SK-N-SH (cell line): Measurements from ENCODE around the gene CD22. TPM values are rescaled to one million over a fixed set of nuclear protein-coding genes. Genes with fewer than 3 reads are reported as not detected.

Source experiments
- CTCF ChIA-PET: fragments of 300-600, 350-600 bp; formaldehyde crosslinking; extraction: SDS; loops from one replicate; lab custom pipeline; 2021; lab: Yijun Ruan, JAX
- POLR2A ChIA-PET: fragments of 350-600 bp; sonication (Branson Sonifier 250); formaldehyde crosslinking; extraction: SDS; loops from one replicate; lab custom pipeline; 2020; ENCODE audit warnings: antibody characterized with exemption, inconsistent platforms; lab: Yijun Ruan, JAX
- DNase-seq: peaks from one replicate; pipeline ENCODE4 v3.0.0; 2012
- H2AFZ ChIP-seq: fragments of 200-600 bp; sonication (generic); 2 replicates; pipeline ENCODE4 v1.8.1; 2016; ENCODE audit warnings: antibody characterized with exemption, mild to moderate bottlenecking, low read depth
- H3F3A ChIP-seq: fragments of 200-600 bp; sonication (generic); replicated peaks from 2 replicates; pipeline ENCODE3; 2016; ENCODE audit warnings: antibody characterized with exemption, mild to moderate bottlenecking; ENCODE audit not compliant: insufficient read depth
- H3K27ac ChIP-seq, 2 experiments: fragments of 200-500 bp in 1 of 2; fragments of 200-600 bp in 1 of 2; sonication (Bioruptor generic) in 1 of 2; sonication (generic), shearing (Covaris generic) in 1 of 2; 2 replicates each; pipeline versions ENCODE4 v1.5.1 to v1.6.1; 2014 to 2016; ENCODE audit warnings: low read depth in 2 of 2, inconsistent platforms in 1 of 2, low read length in 1 of 2, mild to moderate bottlenecking in 1 of 2, mixed read lengths in 1 of 2
- H3K27me3 ChIP-seq: fragments of 200-600 bp; sonication (generic), shearing (Covaris generic); 2 replicates; pipeline ENCODE4 v1.6.1; 2016; ENCODE audit warnings: mixed run types; ENCODE audit not compliant: insufficient read depth
- H3K36me3 ChIP-seq, 2 experiments: fragments of 200-500 bp in 1 of 2; fragments of 200-600 bp in 1 of 2; sonication (Bioruptor generic) in 1 of 2; sonication (generic) in 1 of 2; replicated peaks in 1 of 2; 2 replicates each; pipeline versions ENCODE3 to v1.5.1; 2014 to 2016; ENCODE audit warnings: low read length in 1 of 2, mild to moderate bottlenecking in 1 of 2; ENCODE audit not compliant: insufficient read depth in 2 of 2, control insufficient read depth in 1 of 2
- H3K4me1 ChIP-seq, 2 experiments: fragments of 200-500 bp in 1 of 2; fragments of 200-600 bp in 1 of 2; sonication (Bioruptor generic) in 1 of 2; sonication (generic), shearing (Covaris generic) in 1 of 2; 2 replicates each; pipeline versions ENCODE4 v1.5.1 to v1.6.1; 2014 to 2016; ENCODE audit warnings: low read depth in 1 of 2, low read length in 1 of 2, mixed run types in 1 of 2; ENCODE audit not compliant: insufficient read depth in 2 of 2, control insufficient read depth in 1 of 2
- H3K4me2 ChIP-seq: fragments of 200-600 bp; sonication (generic), shearing (Covaris generic); 2 replicates; pipeline ENCODE4 v1.6.1; 2017; ENCODE audit warnings: mixed run types
- H3K4me3 ChIP-seq, 2 experiments: fragments of 200-500 bp in 1 of 2; fragments of 200-600 bp in 1 of 2; sonication (Bioruptor generic) in 1 of 2; sonication (generic), shearing (Covaris generic) in 1 of 2; 2 replicates each; pipeline versions ENCODE4 v1.5.1 to v1.8.1; 2014 to 2016; ENCODE audit warnings: low read depth in 2 of 2, inconsistent platforms in 1 of 2, low read length in 1 of 2, mild to moderate bottlenecking in 1 of 2, mixed read lengths in 1 of 2, moderate library complexity in 1 of 2
- H3K79me2 ChIP-seq: fragments of 200-600 bp; sonication (generic); 2 replicates; pipeline ENCODE4 v1.8.1; 2017; ENCODE audit warnings: mild to moderate bottlenecking; ENCODE audit not compliant: insufficient read depth
- H3K9ac ChIP-seq: fragments of 200-600 bp; sonication (generic); 2 replicates; pipeline ENCODE4 v1.6.1; 2017; ENCODE audit warnings: mixed run types
- H3K9me2 ChIP-seq: fragments of 200-600 bp; sonication (generic); 2 replicates; pipeline ENCODE4 v1.6.1; 2017; ENCODE audit warnings: mixed run types
- H3K9me3 ChIP-seq: fragments of 200-600 bp; sonication (generic); 2 replicates; pipeline ENCODE4 v1.6.1; 2017; ENCODE audit warnings: mixed run types, mild to moderate bottlenecking, moderate library complexity
- H4K20me1 ChIP-seq: fragments of 200-600 bp; sonication (generic); 2 replicates; pipeline ENCODE4 v1.6.1; 2017; ENCODE audit warnings: mild to moderate bottlenecking, mixed run types; ENCODE audit not compliant: insufficient read depth
- CHD2 ChIP-seq: fragments of 150-350 bp; IDR thresholded peaks from 2 replicates; pipeline ENCODE4 v1.6.1; 2018; ENCODE audit warnings: low read length; ENCODE audit not compliant: partially characterized antibody
- ELF1 ChIP-seq: IDR thresholded peaks from 2 replicates; pipeline ENCODE4 v1.4.0; 2012
- FOXJ3 ChIP-seq: sonication (generic); formaldehyde crosslinking; IDR thresholded peaks from 2 replicates; pipeline ENCODE4 v1.5.1; 2020; ENCODE audit warnings: mild to moderate bottlenecking, missing genetic modification reagents
- GABPA ChIP-seq: IDR thresholded peaks from 2 replicates; pipeline ENCODE4 v1.4.0; 2012; ENCODE audit warnings: low read depth, mild to moderate bottlenecking
- GATA2 ChIP-seq: sonication (generic); formaldehyde crosslinking; IDR thresholded peaks from 2 replicates; pipeline ENCODE4 v1.5.0; 2020; ENCODE audit warnings: mild to moderate bottlenecking, missing genetic modification reagents
- JUND ChIP-seq: IDR thresholded peaks from 2 replicates; pipeline ENCODE4 v1.4.0; 2012
- NFIC ChIP-seq: IDR thresholded peaks from 2 replicates; pipeline ENCODE4 v1.4.0; 2012; ENCODE audit warnings: borderline replicate concordance
- POLR2AphosphoS5 ChIP-seq: IDR thresholded peaks from 2 replicates; pipeline ENCODE4 v1.6.1; 2012; ENCODE audit warnings: low read depth, low read length
- RAD21 ChIP-seq: IDR thresholded peaks from 2 replicates; pipeline ENCODE4 v1.6.1; 2012; ENCODE audit warnings: mild to moderate bottlenecking, low read length
- RCOR1 ChIP-seq: fragments of 150-350 bp; IDR thresholded peaks from 2 replicates; pipeline ENCODE4 v1.6.1; 2017; ENCODE audit warnings: antibody characterized with exemption, low read length
- RFX5 ChIP-seq: IDR thresholded peaks from 2 replicates; pipeline ENCODE4 v1.6.1; 2012; ENCODE audit warnings: mild to moderate bottlenecking, improper control_type of control experiment, low read length
- RXRA ChIP-seq: IDR thresholded peaks from 2 replicates; pipeline ENCODE4 v1.4.0; 2012; ENCODE audit warnings: low read depth, mild to moderate bottlenecking, borderline replicate concordance
- SIN3A ChIP-seq: IDR thresholded peaks from 2 replicates; pipeline ENCODE4 v1.6.1; 2012; ENCODE audit warnings: low read depth, mild to moderate bottlenecking, low read length, moderate library complexity, borderline replicate concordance
- SMC3 ChIP-seq: IDR thresholded peaks from 2 replicates; pipeline ENCODE4 v1.6.1; 2012; ENCODE audit warnings: low read depth, low read length, improper control_type of control experiment
- YY1 ChIP-seq: IDR thresholded peaks from 2 replicates; pipeline ENCODE4 v1.4.0; 2012; ENCODE audit warnings: low read depth, mild to moderate bottlenecking
- WGBS: methylation state at CpG from one replicate; pipeline ENCODE4 v1.1.6; 2017; ENCODE audit warnings: low lambda C conversion rate; 5-methylcytosine and 5-hydroxymethylcytosine counted together
- polyA plus RNA-seq, 3 experiments: library from polyadenylated mRNA; depleted of rRNA; stranded (reverse); fragments of >200 nt; gene quantifications; 2 replicates each; pipeline ENCODE4 v1.2.3, GENCODE V29; 2012
- TF ChIP-seq, protein P1 (sequence below): IDR thresholded peaks from 2 replicates; pipeline ENCODE4 v1.4.0; 2012; ENCODE audit warnings: low read depth, borderline replicate concordance
- TF ChIP-seq, protein P2 (sequence below): fragments of 150-350 bp; IDR thresholded peaks from 2 replicates; pipeline ENCODE4 v1.6.1; 2017; ENCODE audit warnings: antibody characterized with exemption, low read length, low read depth, borderline replicate concordance

CD22 gene
- polyA plus RNA-seq, 1 of the 3 experiments (the other 2 are of a cell fraction), result 0.18 TPM

DNA sequence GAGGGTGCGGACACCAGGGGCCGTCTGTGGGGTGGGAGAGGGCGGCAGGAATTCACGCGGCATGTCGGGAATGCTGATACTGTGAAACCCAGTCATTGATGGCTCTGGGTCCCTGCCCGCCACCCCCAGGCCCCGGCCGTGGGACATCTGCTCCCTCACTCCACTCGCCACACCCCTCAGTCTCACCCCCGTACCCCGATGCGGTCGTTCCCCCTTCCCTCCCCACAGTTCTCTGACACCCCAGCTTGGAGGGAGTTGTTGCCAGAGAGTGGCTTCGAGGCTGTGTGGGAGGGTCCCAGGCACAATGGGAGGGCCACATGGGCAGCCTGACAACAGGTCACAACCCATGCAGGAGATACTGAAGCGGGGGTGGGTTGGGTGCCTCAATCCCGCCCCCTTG lies 35.2 kb upstream of the CD22 start:
- 12% methylated on average over 11 of the region's 17 CpGs for WGBS
- TF ChIP-seq POLR2AphosphoS5 (no peak), FOXJ3 (no peak), RXRA (no peak), ELF1 (no peak), RFX5 (no peak), NFIC (no peak), JUND (no peak), YY1 (no peak), CHD2 (no peak)
- TF ChIP-seq, protein P1, sequence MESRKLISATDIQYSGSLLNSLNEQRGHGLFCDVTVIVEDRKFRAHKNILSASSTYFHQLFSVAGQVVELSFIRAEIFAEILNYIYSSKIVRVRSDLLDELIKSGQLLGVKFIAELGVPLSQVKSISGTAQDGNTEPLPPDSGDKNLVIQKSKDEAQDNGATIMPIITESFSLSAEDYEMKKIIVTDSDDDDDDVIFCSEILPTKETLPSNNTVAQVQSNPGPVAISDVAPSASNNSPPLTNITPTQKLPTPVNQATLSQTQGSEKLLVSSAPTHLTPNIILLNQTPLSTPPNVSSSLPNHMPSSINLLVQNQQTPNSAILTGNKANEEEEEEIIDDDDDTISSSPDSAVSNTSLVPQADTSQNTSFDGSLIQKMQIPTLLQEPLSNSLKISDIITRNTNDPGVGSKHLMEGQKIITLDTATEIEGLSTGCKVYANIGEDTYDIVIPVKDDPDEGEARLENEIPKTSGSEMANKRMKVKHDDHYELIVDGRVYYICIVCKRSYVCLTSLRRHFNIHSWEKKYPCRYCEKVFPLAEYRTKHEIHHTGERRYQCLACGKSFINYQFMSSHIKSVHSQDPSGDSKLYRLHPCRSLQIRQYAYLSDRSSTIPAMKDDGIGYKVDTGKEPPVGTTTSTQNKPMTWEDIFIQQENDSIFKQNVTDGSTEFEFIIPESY, result no peak
- TF ChIP-seq, protein P2, sequence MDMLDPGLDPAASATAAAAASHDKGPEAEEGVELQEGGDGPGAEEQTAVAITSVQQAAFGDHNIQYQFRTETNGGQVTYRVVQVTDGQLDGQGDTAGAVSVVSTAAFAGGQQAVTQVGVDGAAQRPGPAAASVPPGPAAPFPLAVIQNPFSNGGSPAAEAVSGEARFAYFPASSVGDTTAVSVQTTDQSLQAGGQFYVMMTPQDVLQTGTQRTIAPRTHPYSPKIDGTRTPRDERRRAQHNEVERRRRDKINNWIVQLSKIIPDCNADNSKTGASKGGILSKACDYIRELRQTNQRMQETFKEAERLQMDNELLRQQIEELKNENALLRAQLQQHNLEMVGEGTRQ, result no peak
- TF ChIP-seq, all 33 proteins: peak for 0
- H3K4me3 ChIP-seq, result no peak overlapping the region
- no peak overlapping the region for H2AFZ ChIP-seq
- no peaks in the 10 kb centered on the region for H3K36me3 ChIP-seq
- no peaks in the 10 kb centered on the region for H3K9me3 ChIP-seq
- H3K9ac ChIP-seq, result no peak overlapping the region
- H3K4me2 ChIP-seq, result no peak overlapping the region
- peaks cover 75% of the 10 kb centered on the region for H3K27me3 ChIP-seq
- no peaks in the 10 kb centered on the region for H3F3A ChIP-seq
- ChIA-PET CTCF (interaction anchor here (0.9 kb wide), 1 partner anchor 59 kb away, joined by 3 read pairs; no protein-coding TSS in a partner anchor), POLR2A (no interaction called here)
- no peaks in the 10 kb centered on the region for H3K4me1 ChIP-seq
- no peaks in the 10 kb centered on the region for H3K79me2 ChIP-seq
- no peaks in the 10 kb centered on the region for H3K9me2 ChIP-seq
- H4K20me1 ChIP-seq, result no peaks in the 10 kb centered on the region
- H3K27ac ChIP-seq, result no peak overlapping the region
- DNase-seq, result no peak

DNA sequence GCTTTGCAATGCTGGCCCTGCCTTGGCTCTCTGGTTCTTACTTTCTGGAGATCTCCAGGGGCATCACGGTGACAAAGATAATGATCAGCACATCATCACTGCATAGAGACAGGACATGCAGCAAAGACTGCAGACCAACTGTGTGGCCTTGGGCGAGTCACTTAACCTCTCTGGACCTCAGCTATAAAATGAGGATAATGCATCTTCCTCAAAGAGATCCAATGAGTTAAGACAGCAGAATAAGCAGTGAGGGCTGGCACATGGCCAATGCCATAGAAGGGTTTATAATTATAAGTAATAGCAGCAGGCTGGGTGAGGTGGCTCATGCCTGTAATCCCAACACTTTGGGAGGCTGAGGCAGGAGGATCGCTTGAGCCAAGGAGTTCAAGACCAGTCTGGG lies 34.7 kb upstream of the CD22 start:
- no peaks in the 10 kb centered on the region for H3K36me3 ChIP-seq
- no peaks in the 10 kb centered on the region for H3K79me2 ChIP-seq
- TF ChIP-seq POLR2AphosphoS5 (no peak), SIN3A (no peak), GATA2 (CRISPR knock-in tag) (no peak), SMC3 (no peak), RCOR1 (no peak), RAD21 (no peak), GABPA (no peak)
- H3K9me2 ChIP-seq, result no peaks in the 10 kb centered on the region
- H3K4me3 ChIP-seq, result no peak overlapping the region
- no peak overlapping the region for H3K4me2 ChIP-seq
- H3K4me1 ChIP-seq, result no peaks in the 10 kb centered on the region
- DNase-seq, result no peak
- H2AFZ ChIP-seq, result no peak overlapping the region
- H3K9ac ChIP-seq, result no peak overlapping the region
- H4K20me1 ChIP-seq, result no peaks in the 10 kb centered on the region
- H3K27me3 ChIP-seq, result peaks cover 70% of the 10 kb centered on the region
- 16% methylated on average over 3 of the region's 3 CpGs for WGBS
- CTCF ChIA-PET, result interaction anchor here (0.9 to 2.2 kb wide), 5 partner anchors 10 to 184 kb away, joined by 3 to 5 read pairs (median 3); no protein-coding TSS in a partner anchor
- POLR2A ChIA-PET, result no interaction called here
- H3K9me3 ChIP-seq, result no peaks in the 10 kb centered on the region
- H3F3A ChIP-seq, result no peaks in the 10 kb centered on the region
- H3K27ac ChIP-seq, result no peak overlapping the region
